ENCODE data around the gene EIF3D. TPM values are rescaled to one million over a fixed set of nuclear protein-coding genes. Genes with fewer than 3 reads are reported as not detected.

EIF3D gene
- polyA plus RNA-seq, 4 donors, result 194 to 296 (median 262) TPM

GRCh38 chr22:36510384-36510783, 18.6 kb downstream of the EIF3D start:
- no peak for DNase-seq (ENCODE audit: low read depth in 4 of 4, low spot score in 3 of 4)

- DNase-seq (ENCODE audit: low read depth in 4 of 4, low spot score in 3 of 4), result no peak
Measured at GRCh38 chr22:36507518-36508010, 21.4 kb downstream of the EIF3D start.

- peak; percentile 64 to 81 (median 76) for DNase-seq (ENCODE audit: low read depth in 4 of 4, low spot score in 3 of 4)
Measured at GRCh38 chr22:36506637-36507517, 22.1 kb downstream of the EIF3D start, which contains the start of gene FOXRED2. Gene FOXRED2, minus strand, starts transcription at chr22:36507040. Its CDS starts 618 bp downstream, at chr22:36506422.

- no peak for DNase-seq (ENCODE audit: low read depth in 4 of 4, low spot score in 3 of 4)
Measured at GRCh38 chr22:36505998-36506635, 22.8 kb downstream of the EIF3D start.

GRCh38 chr22:36497910-36498665, 30.9 kb downstream of the EIF3D start:
- no peak for DNase-seq (ENCODE audit: low read depth in 4 of 4, low spot score in 3 of 4)

GRCh38 chr22:36493690-36494110, 35.3 kb downstream of the EIF3D start:
- no peak for DNase-seq (ENCODE audit: low read depth in 4 of 4, low spot score in 3 of 4)

- DNase-seq (ENCODE audit: low read depth in 4 of 4, low spot score in 3 of 4), result no peak
Measured at GRCh38 chr22:36492109-36492508, 36.9 kb downstream of the EIF3D start.

GRCh38 chr22:36491155-36491554, 37.8 kb downstream of the EIF3D start:
- DNase-seq (ENCODE audit: low read depth in 4 of 4, low spot score in 3 of 4), result no peak

- no peak for DNase-seq (ENCODE audit: low read depth in 4 of 4, low spot score in 3 of 4)
Measured at GRCh38 chr22:36486619-36487384, 42.2 kb downstream of the EIF3D start.

GRCh38 chr22:36481393-36482168, 47.4 kb downstream of the EIF3D start, which contains the start of gene TXN2:
Gene TXN2, minus strand, starts transcription at chr22:36481640. Its CDS starts 803 bp downstream, at chr22:36480837.
- peak; percentile 90 to 93 (median 90) for DNase-seq (ENCODE audit: low read depth in 4 of 4, low spot score in 3 of 4)

- no peak for DNase-seq (ENCODE audit: low read depth in 4 of 4, low spot score in 3 of 4)
Measured at GRCh38 chr22:36480941-36481392, 48.0 kb downstream of the EIF3D start.

GRCh38 chr22:36478966-36479365, 50.0 kb downstream of the EIF3D start:
- no peak for DNase-seq (ENCODE audit: low read depth in 4 of 4, low spot score in 3 of 4)

- no peak for DNase-seq (ENCODE audit: low read depth in 4 of 4, low spot score in 3 of 4)
Measured at GRCh38 chr22:36475341-36475740, 53.6 kb downstream of the EIF3D start.

GRCh38 chr22:36472689-36473088, 56.3 kb downstream of the EIF3D start:
- no peak for DNase-seq (ENCODE audit: low read depth in 4 of 4, low spot score in 3 of 4)

- DNase-seq (ENCODE audit: low read depth in 4 of 4, low spot score in 3 of 4), result no peak
Measured at GRCh38 chr22:36471341-36471821, 57.6 kb downstream of the EIF3D start.

- DNase-seq (ENCODE audit: low read depth in 4 of 4, low spot score in 3 of 4), result no peak
Measured at GRCh38 chr22:36470994-36471331, 58.0 kb downstream of the EIF3D start.

GRCh38 chr22:36470162-36470993, 58.6 kb downstream of the EIF3D start:
- peak; percentile 62 to 82 (median 72) for DNase-seq (ENCODE audit: low read depth in 4 of 4, low spot score in 3 of 4)

GRCh38 chr22:36469094-36469710, 59.8 kb downstream of the EIF3D start:
- DNase-seq (ENCODE audit: low read depth in 4 of 4, low spot score in 3 of 4), result no peak

All from left renal pelvis (tissue), 4 donors.